K562 (cell line): Measurements from ENCODE around the gene CFP. TPM values are rescaled to one million over a fixed set of nuclear protein-coding genes. Genes with fewer than 3 reads are reported as not detected.
A peak's percentile ranks its signal among the peaks of the same experiment; 100 is the strongest.

Experiments
- ARID1B ChIP-seq: fragments of 450-650 bp; IDR thresholded peaks from 2 replicates; pipeline ENCODE4 v1.6.1; 2016; ENCODE audit warnings: antibody characterized with exemption, mild to moderate bottlenecking, inconsistent platforms
- C11orf30 ChIP-seq: fragments of 450-650 bp; IDR thresholded peaks from 2 replicates; pipeline ENCODE4 v1.6.1; 2016; ENCODE audit warnings: low read depth, mild to moderate bottlenecking
- CEBPB ChIP-seq: fragments of 450-650 bp; IDR thresholded peaks from 2 replicates; pipeline ENCODE4 v1.6.1; 2016; ENCODE audit warnings: missing genetic modification characterization, missing compliant biosample characterization
- E2F1 ChIP-seq: sonication (generic); formaldehyde crosslinking; IDR thresholded peaks from 2 replicates; pipeline ENCODE4 v1.8.1; 2023; ENCODE audit warnings: mild to moderate bottlenecking, missing genetic modification reagents, moderate library complexity
- EP300 ChIP-seq: IDR thresholded peaks from 2 replicates; pipeline ENCODE4 v1.6.1; 2012; ENCODE audit warnings: low read length, improper control_type of control experiment
- ETV5 ChIP-seq: sonication (generic); formaldehyde crosslinking; IDR thresholded peaks from 2 replicates; pipeline ENCODE4 v1.4.0; 2020; ENCODE audit warnings: low read depth, mild to moderate bottlenecking, missing genetic modification reagents
- FOS ChIP-seq: IDR thresholded peaks from 3 replicates; pipeline ENCODE4 v1.6.1; 2011; ENCODE audit not compliant: insufficient read length; ENCODE audit errors: extremely low read depth
- GATAD2A ChIP-seq: fragments of 450-650 bp; IDR thresholded peaks from 2 replicates; pipeline ENCODE4 v1.6.1; 2017
- ID3 ChIP-seq, 2 experiments: fragments of 250-450 bp in 1 of 2; fragments of 450-650 bp in 1 of 2; sonication (Bioruptor Pico) in 1 of 2; IDR thresholded peaks; 2 replicates each; pipeline versions ENCODE4 v1.6.1 to v1.8.0; 2016 to 2021; ENCODE audit warnings: mild to moderate bottlenecking in 2 of 2, moderate library complexity in 2 of 2, missing compliant biosample characterization in 1 of 2, missing genetic modification characterization in 1 of 2
- ILK ChIP-seq: fragments of 450-650 bp; IDR thresholded peaks from 2 replicates; pipeline ENCODE4 v1.6.1; 2016; ENCODE audit warnings: missing genetic modification characterization, low read depth, mild to moderate bottlenecking, missing compliant biosample characterization, moderate library complexity, borderline replicate concordance
- JUND ChIP-seq, 2 experiments: IDR thresholded peaks; 2 replicates in 1 of 2; 3 replicates in 1 of 2; pipeline ENCODE4 v1.6.1; 2011; ENCODE audit warnings: borderline replicate concordance in 2 of 2, low read depth in 2 of 2, low read length in 2 of 2, improper control_type of control experiment in 1 of 2, missing biosample characterization in 1 of 2, missing genetic modification characterization in 1 of 2, missing genetic modification reagents in 1 of 2
- KDM1A ChIP-seq, 2 experiments: fragments of 450-650 bp; IDR thresholded peaks; 2 replicates each; pipeline ENCODE4 v1.6.1; 2016; ENCODE audit warnings: mild to moderate bottlenecking in 2 of 2
- MAFK ChIP-seq: IDR thresholded peaks from 2 replicates; pipeline ENCODE4 v1.6.1; 2011; ENCODE audit warnings: low read length, improper control_type of control experiment
- MCM2 ChIP-seq: fragments of 450-650 bp; IDR thresholded peaks from 2 replicates; pipeline ENCODE4 v1.6.1; 2017; ENCODE audit warnings: low read depth, mild to moderate bottlenecking
- NFIC ChIP-seq: fragments of 450-650 bp; IDR thresholded peaks from 2 replicates; pipeline ENCODE4 v1.6.1; 2017; ENCODE audit warnings: mild to moderate bottlenecking, inconsistent platforms
- SMARCA5 ChIP-seq: fragments of 450-650 bp; IDR thresholded peaks from 2 replicates; pipeline ENCODE4 v1.6.1; 2016
- SMARCE1 ChIP-seq: fragments of 450-650 bp; IDR thresholded peaks from 2 replicates; pipeline ENCODE4 v1.7.1; 2016; ENCODE audit warnings: mild to moderate bottlenecking
- STAT6 ChIP-seq: sonication (generic); formaldehyde crosslinking; IDR thresholded peaks from 2 replicates; pipeline ENCODE4 v1.8.1; 2023; ENCODE audit warnings: mild to moderate bottlenecking, missing genetic modification reagents
- ZNF316 ChIP-seq: fragments of 450-650 bp; IDR thresholded peaks from 2 replicates; pipeline ENCODE4 v1.6.1; 2016
- ZNF444 ChIP-seq: fragments of 250-450 bp; sonication (Bioruptor Pico); IDR thresholded peaks from 2 replicates; pipeline ENCODE4 v1.4.0; 2020; ENCODE audit warnings: mild to moderate bottlenecking, moderate library complexity
- ZNF695 ChIP-seq: fragments of 450-650 bp; formaldehyde crosslinking; IDR thresholded peaks from 2 replicates; pipeline ENCODE4 v1.4.0; 2020; ENCODE audit warnings: mild to moderate bottlenecking, moderate library complexity
- polyA plus RNA-seq, 8 experiments: library from polyadenylated mRNA; depleted of rRNA in 4 of 8; stranded (reverse) in 5 of 8; unstranded in 3 of 8; fragments of >200 nt; fragmentation: Nextera tagmentation in 2 of 8; fragmentation: Illumina TruSeq in 1 of 8; extraction: Ambion mirVana in 2 of 8; extraction: Trizol in 1 of 8; gene quantifications; 2 replicates each; pipeline versions ENCODE4 v1.2.1 to v1.2.3, GENCODE V29; 2011 to 2014; ENCODE audit warnings: inconsistent platforms in 1 of 8, missing spikeins in 1 of 8
- total RNA-seq, 7 experiments: library from RNA; depleted of rRNA in 6 of 7; stranded (reverse); fragments of >200 nt in 6 of 7; fragmentation: Illumina TruSeq in 2 of 7; extraction: Trizol in 2 of 7; gene quantifications; 2 replicates each; pipeline versions ENCODE4 v1.2.1 to v1.2.3, GENCODE V29; 2011 to 2021; ENCODE audit warnings: low replicate concordance in 1 of 7
- TF ChIP-seq, protein P1 (sequence below): sonication (generic); formaldehyde crosslinking; IDR thresholded peaks from 2 replicates; pipeline ENCODE4 v1.8.0; 2022; ENCODE audit warnings: mild to moderate bottlenecking, missing genetic modification reagents
- TF ChIP-seq, protein P2 (sequence below): fragments of 450-650 bp; IDR thresholded peaks from 2 replicates; pipeline ENCODE4 v1.6.1; 2016; ENCODE audit warnings: missing biosample characterization, missing genetic modification characterization

Gene CFP
- total and polyA plus RNA-seq, 9 of the 15 experiments (the other 6 are each of a cell fraction or from before 2014, with no cell fraction given), result 0.18 to 2.0 (median 0.55) TPM

DNA sequence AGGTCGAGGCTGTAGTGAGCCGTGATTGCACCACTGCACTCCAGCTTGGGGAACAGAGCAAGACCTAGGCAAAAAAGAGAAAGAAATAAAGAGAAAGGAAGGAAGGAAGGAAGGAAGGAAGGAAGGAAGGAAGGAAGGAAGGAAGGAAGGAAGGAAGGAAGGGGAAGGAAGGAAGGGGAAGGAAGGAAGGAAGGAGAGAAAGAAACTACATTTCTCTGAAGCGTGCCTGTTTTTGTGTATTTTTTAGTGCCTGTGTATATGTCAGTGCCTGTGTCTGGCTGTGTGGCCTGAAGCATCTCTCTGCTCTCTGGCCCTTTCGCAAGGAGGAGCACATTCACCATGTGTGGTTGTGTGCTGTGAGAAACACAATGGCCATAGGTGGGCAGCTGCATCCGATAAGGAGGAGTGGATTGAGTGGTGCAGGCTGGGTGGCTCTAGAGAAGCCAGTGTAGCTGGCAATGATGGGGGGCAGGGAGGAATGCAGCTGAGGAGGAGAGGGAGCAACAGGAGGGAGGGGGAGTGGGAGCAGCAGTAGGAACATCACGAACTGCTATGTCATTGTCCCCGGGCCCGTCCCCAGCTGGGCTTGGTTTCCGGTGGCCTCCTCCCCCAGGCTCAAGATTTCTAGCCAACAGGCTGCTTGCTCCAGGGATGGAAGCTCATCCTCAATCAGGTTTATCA lies 21.5 kb downstream of the CFP start (continued):
- peak; percentile 64 for TF ChIP-seq ETV5 (CRISPR knock-in tag)
- 0 out of 2 replicates have a peak, but pooled peaks have one; percentile 18 for TF ChIP-seq JUND (IDR thresholded peaks at IDR 0.05; ENCODE audit: borderline replicate concordance, low read depth, low read length)
- TF ChIP-seq JUND (tag; IDR thresholded peaks at IDR 0.05; ENCODE audit: borderline replicate concordance, low read depth, low read length), result no peak
- peak in 1 of 2 experiments; percentile 50; a peak in 1 of 4 replicates for TF ChIP-seq KDM1A (IDR thresholded peaks at IDR 0.05)
- TF ChIP-seq ZNF316, result peak; percentile 70
- no peak for TF ChIP-seq ZNF695 (CRISPR knock-in tag)
- TF ChIP-seq SMARCE1, result 0 out of 2 replicates have a peak, but pooled peaks have one; percentile 17
- TF ChIP-seq MAFK, result peak; percentile 28; the same call in 1 of the 2 replicates
- 0 out of 2 replicates have a peak, but pooled peaks have one; percentile 21 for TF ChIP-seq CEBPB (tag)
- no peak for TF ChIP-seq STAT6 (CRISPR knock-in tag)
- peak; percentile 83 for TF ChIP-seq C11orf30
- TF ChIP-seq GATAD2A, result no peak
- TF ChIP-seq, protein P1, sequence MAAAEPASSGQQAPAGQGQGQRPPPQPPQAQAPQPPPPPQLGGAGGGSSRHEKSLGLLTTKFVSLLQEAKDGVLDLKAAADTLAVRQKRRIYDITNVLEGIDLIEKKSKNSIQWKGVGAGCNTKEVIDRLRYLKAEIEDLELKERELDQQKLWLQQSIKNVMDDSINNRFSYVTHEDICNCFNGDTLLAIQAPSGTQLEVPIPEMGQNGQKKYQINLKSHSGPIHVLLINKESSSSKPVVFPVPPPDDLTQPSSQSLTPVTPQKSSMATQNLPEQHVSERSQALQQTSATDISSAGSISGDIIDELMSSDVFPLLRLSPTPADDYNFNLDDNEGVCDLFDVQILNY (CRISPR knock-in tag), result no peak
- no peak for TF ChIP-seq SMARCA5
- TF ChIP-seq, protein P2, sequence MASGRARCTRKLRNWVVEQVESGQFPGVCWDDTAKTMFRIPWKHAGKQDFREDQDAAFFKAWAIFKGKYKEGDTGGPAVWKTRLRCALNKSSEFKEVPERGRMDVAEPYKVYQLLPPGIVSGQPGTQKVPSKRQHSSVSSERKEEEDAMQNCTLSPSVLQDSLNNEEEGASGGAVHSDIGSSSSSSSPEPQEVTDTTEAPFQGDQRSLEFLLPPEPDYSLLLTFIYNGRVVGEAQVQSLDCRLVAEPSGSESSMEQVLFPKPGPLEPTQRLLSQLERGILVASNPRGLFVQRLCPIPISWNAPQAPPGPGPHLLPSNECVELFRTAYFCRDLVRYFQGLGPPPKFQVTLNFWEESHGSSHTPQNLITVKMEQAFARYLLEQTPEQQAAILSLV (tag), result no peak
- TF ChIP-seq EP300, result peak; percentile 27; the same call in 1 of the 2 replicates
- TF ChIP-seq NFIC, result peak; percentile 8; the same call in 1 of the 2 replicates
- no peak for TF ChIP-seq MCM2
- no peak for TF ChIP-seq ID3 (CRISPR knock-in tag; IDR thresholded peaks at IDR 0.05)
- TF ChIP-seq ID3 (tag; IDR thresholded peaks at IDR 0.05), result no peak
- TF ChIP-seq FOS, result no peak
- peak; percentile 49; the same call in 1 of the 2 replicates for TF ChIP-seq ARID1B
- TF ChIP-seq E2F1 (CRISPR knock-in tag), result no peak
- TF ChIP-seq ILK (tag), result no peak
- TF ChIP-seq ZNF444 (CRISPR knock-in tag), result no peak
